SU-DHL-6 (cell line): ENCODE results near the gene TTC27.

Experiments used
- EZH2phosphoT487 ChIP-seq: fragments of 200-600 bp; sonication (generic), shearing (Covaris generic); conservative IDR thresholded peaks from 2 replicates; pipeline ENCODE4 v1.6.1; 2018; ENCODE audit warnings: mild to moderate bottlenecking, antibody characterized with exemption, low read length, moderate library complexity, mixed read lengths
- TF ChIP-seq, protein P1 (sequence below): fragments of 200-600 bp; sonication (generic); IDR thresholded peaks from one replicate; pipeline ENCODE4 v1.5.1; 2017; ENCODE audit warnings: antibody characterized with exemption, mild to moderate bottlenecking, low read length, moderate library complexity; ENCODE audit not compliant: insufficient read depth, poor library complexity, severe bottlenecking

DNA sequence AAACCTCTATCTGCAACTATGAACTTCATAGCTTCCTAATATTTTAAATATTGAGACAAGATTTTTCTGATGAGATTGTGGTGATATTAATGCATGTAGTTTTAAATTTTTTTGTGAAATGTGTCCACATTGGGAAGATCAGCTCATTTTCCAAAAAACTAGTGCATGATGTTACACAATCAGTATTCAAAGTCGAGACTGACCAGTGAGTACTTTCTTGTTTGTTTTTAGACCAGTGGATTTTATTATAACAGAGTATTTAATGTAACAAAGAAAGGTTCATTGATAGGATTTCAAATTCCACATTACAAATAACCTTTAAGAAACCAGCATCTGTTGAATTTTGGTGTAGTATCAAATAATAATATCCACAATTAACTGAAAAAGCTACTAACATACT is 99.3 kb downstream of the TTC27 start:
- TF ChIP-seq, protein P1, sequence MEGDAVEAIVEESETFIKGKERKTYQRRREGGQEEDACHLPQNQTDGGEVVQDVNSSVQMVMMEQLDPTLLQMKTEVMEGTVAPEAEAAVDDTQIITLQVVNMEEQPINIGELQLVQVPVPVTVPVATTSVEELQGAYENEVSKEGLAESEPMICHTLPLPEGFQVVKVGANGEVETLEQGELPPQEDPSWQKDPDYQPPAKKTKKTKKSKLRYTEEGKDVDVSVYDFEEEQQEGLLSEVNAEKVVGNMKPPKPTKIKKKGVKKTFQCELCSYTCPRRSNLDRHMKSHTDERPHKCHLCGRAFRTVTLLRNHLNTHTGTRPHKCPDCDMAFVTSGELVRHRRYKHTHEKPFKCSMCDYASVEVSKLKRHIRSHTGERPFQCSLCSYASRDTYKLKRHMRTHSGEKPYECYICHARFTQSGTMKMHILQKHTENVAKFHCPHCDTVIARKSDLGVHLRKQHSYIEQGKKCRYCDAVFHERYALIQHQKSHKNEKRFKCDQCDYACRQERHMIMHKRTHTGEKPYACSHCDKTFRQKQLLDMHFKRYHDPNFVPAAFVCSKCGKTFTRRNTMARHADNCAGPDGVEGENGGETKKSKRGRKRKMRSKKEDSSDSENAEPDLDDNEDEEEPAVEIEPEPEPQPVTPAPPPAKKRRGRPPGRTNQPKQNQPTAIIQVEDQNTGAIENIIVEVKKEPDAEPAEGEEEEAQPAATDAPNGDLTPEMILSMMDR, result no peak
- TF ChIP-seq EZH2phosphoT487, result no peak
